Memory B cell (primary cell): Measurements from ENCODE around the gene SLC12A6.
"Not testable (repeated sequence)": the region's sequence is repeated elsewhere in the genome, so short reads cannot be mapped to it uniquely, and the experiment has no call there.

Experiments
- ATAC-seq: fragments of 150-1000 bp; cut with Tn5 transposase; 2 replicates; pipeline ENCODE4 v1.10.0; 2021; ENCODE audit warnings: low read depth, mild to moderate bottlenecking, moderate library complexity
- DNase-seq, 2 donors: peaks; one replicate each; pipeline ENCODE4 v3.0.0; 2022; ENCODE audit warnings: low spot score in 2 of 2
- H3K27ac Mint-ChIP-seq: one replicate; pipeline ENCODE4 v1.8.0; 2022; ENCODE audit warnings: mild to moderate bottlenecking, moderate library complexity, mixed read lengths
- H3K27me3 Mint-ChIP-seq: one replicate; pipeline ENCODE4 v1.8.0; 2022; ENCODE audit warnings: mixed read lengths
- H3K36me3 Mint-ChIP-seq: one replicate; pipeline ENCODE4 v1.8.0; 2022; ENCODE audit warnings: mild to moderate bottlenecking, mixed read lengths
- H3K4me1 Mint-ChIP-seq: one replicate; pipeline ENCODE4 v1.8.0; 2022; ENCODE audit warnings: mixed read lengths
- H3K4me3 Mint-ChIP-seq: one replicate; pipeline ENCODE4 v1.8.0; 2022; ENCODE audit warnings: mild to moderate bottlenecking, moderate library complexity, mixed read lengths
- H3K9me3 Mint-ChIP-seq: one replicate; pipeline ENCODE4 v1.8.0; 2022; ENCODE audit warnings: mixed read lengths

The SLC12A6 gene

GRCh38 chr15:34337557-34338306, at the start of gene SLC12A6:
SLC12A6 (minus strand) TSS chr15:34337781; CDS start chr15:34336680, 1,101 bp downstream.
- peak within 1 kb of the TSS; percentile 98 for H3K27ac Mint-ChIP-seq
- peaks cover 9% of the 10 kb centered on the region for H3K36me3 Mint-ChIP-seq
- H3K9me3 Mint-ChIP-seq = no peaks in the 10 kb centered on the region
- ATAC-seq (peak; percentile 87), DNase-seq (peak; percentile 90 to 97)
- H3K27me3 Mint-ChIP-seq = no peaks in the 10 kb centered on the region
- peak within 1 kb of the TSS; percentile 99 for H3K4me3 Mint-ChIP-seq
- H3K4me1 Mint-ChIP-seq = peaks cover 27% of the 10 kb centered on the region

GRCh38 chr15:34381829-34382521, 44.4 kb upstream of the SLC12A6 start:
- not testable (repeated sequence) for DNase-seq

GRCh38 chr15:34380491-34380890, 42.9 kb upstream of the SLC12A6 start:
- not testable (repeated sequence) for H3K4me3 Mint-ChIP-seq, H3K27ac Mint-ChIP-seq, ATAC-seq, DNase-seq, H3K9me3 Mint-ChIP-seq, H3K4me1 Mint-ChIP-seq, H3K36me3 Mint-ChIP-seq, H3K27me3 Mint-ChIP-seq

More at GRCh38 chr15:34381829-34382521, 44.4 kb upstream of the SLC12A6 start:
- not testable (repeated sequence) for H3K4me3 Mint-ChIP-seq, H3K4me1 Mint-ChIP-seq, H3K27ac Mint-ChIP-seq, H3K9me3 Mint-ChIP-seq, ATAC-seq, H3K27me3 Mint-ChIP-seq, H3K36me3 Mint-ChIP-seq

- no peaks in the 10 kb centered on the region for H3K4me1 Mint-ChIP-seq
- no peak for ATAC-seq
Observed at GRCh38 chr15:34376856-34377255, 39.3 kb upstream of the SLC12A6 start.

GRCh38 chr15:34375541-34375940, 38.0 kb upstream of the SLC12A6 start:
- H3K36me3 Mint-ChIP-seq, H3K27me3 Mint-ChIP-seq, DNase-seq, H3K9me3 Mint-ChIP-seq, H3K4me3 Mint-ChIP-seq, H3K4me1 Mint-ChIP-seq, H3K27ac Mint-ChIP-seq, ATAC-seq: not testable (repeated sequence)

More at GRCh38 chr15:34376856-34377255, 39.3 kb upstream of the SLC12A6 start:
- Mint-ChIP-seq H3K27me3 (no peaks in the 10 kb centered on the region), H3K4me3 (no peak overlapping the region), H3K27ac (no peak overlapping the region), H3K9me3 (no peaks in the 10 kb centered on the region), H3K36me3 (no peaks in the 10 kb centered on the region)
- no peak for DNase-seq

GRCh38 chr15:34374816-34375215, 37.2 kb upstream of the SLC12A6 start:
- Mint-ChIP-seq H3K4me3 (no peak overlapping the region), H3K27me3 (no peaks in the 10 kb centered on the region), H3K27ac (no peak overlapping the region), H3K36me3 (peaks cover 4% of the 10 kb centered on the region), H3K9me3 (peaks cover 1% of the 10 kb centered on the region), H3K4me1 (peaks cover under 1% of the 10 kb centered on the region)
- ATAC-seq = no peak
- no peak for DNase-seq

- Mint-ChIP-seq H3K27ac (no peak overlapping the region), H3K4me1 (peaks cover 5% of the 10 kb centered on the region), H3K36me3 (peaks cover 4% of the 10 kb centered on the region), H3K9me3 (peaks cover 1% of the 10 kb centered on the region), H3K4me3 (no peak overlapping the region), H3K27me3 (no peaks in the 10 kb centered on the region)
- DNase-seq (no peak), ATAC-seq (no peak)
Observed at GRCh38 chr15:34373951-34374350, 36.4 kb upstream of the SLC12A6 start.

GRCh38 chr15:34370643-34371042, 33.1 kb upstream of the SLC12A6 start:
- no peak overlapping the region for H3K27ac Mint-ChIP-seq
- no peaks in the 10 kb centered on the region for H3K27me3 Mint-ChIP-seq
- peaks cover 4% of the 10 kb centered on the region for H3K36me3 Mint-ChIP-seq
- peaks cover 1% of the 10 kb centered on the region for H3K9me3 Mint-ChIP-seq
- ATAC-seq = no peak
- no peak overlapping the region for H3K4me3 Mint-ChIP-seq
- DNase-seq = no peak
- H3K4me1 Mint-ChIP-seq = peaks cover 24% of the 10 kb centered on the region

- H3K36me3 Mint-ChIP-seq = peaks cover 4% of the 10 kb centered on the region
- peak overlapping the region; percentile 53 for H3K27ac Mint-ChIP-seq
- H3K4me1 Mint-ChIP-seq = peaks cover 27% of the 10 kb centered on the region
- no peaks in the 10 kb centered on the region for H3K27me3 Mint-ChIP-seq
- ATAC-seq (no peak), DNase-seq (no peak)
- peaks cover 1% of the 10 kb centered on the region for H3K9me3 Mint-ChIP-seq
- H3K4me3 Mint-ChIP-seq = no peak overlapping the region
Observed at GRCh38 chr15:34370129-34370528, 32.5 kb upstream of the SLC12A6 start.

- ATAC-seq (peak; percentile 83), DNase-seq (peak; percentile 84 to 87)
- H3K4me1 Mint-ChIP-seq = peaks cover 36% of the 10 kb centered on the region
- H3K9me3 Mint-ChIP-seq = peaks cover 1% of the 10 kb centered on the region
- H3K27ac Mint-ChIP-seq = peak within 1 kb of the TSS; percentile 84
- H3K27me3 Mint-ChIP-seq = no peaks in the 10 kb centered on the region
- H3K4me3 Mint-ChIP-seq = peak within 1 kb of the TSS; percentile 96
- H3K36me3 Mint-ChIP-seq = peaks cover 9% of the 10 kb centered on the region
Observed at GRCh38 chr15:34367101-34368081, 29.8 kb upstream of the SLC12A6 start, which contains the start of gene LPCAT4. LPCAT4 (minus strand) TSS chr15:34367196; CDS start chr15:34367100, 96 bp downstream.

- Mint-ChIP-seq H3K9me3 (peaks cover under 1% of the 10 kb centered on the region), H3K4me1 (peaks cover 36% of the 10 kb centered on the region), H3K27ac (peak overlapping the region; percentile 84), H3K27me3 (no peaks in the 10 kb centered on the region), H3K4me3 (peak overlapping the region; percentile 96), H3K36me3 (peaks cover 8% of the 10 kb centered on the region)
- ATAC-seq (no peak), DNase-seq (no peak)
Observed at GRCh38 chr15:34366271-34367065, 28.9 kb upstream of the SLC12A6 start.

GRCh38 chr15:34365836-34366235, 28.3 kb upstream of the SLC12A6 start:
- H3K4me3 Mint-ChIP-seq = peak overlapping the region; percentile 96
- H3K27me3 Mint-ChIP-seq = no peaks in the 10 kb centered on the region
- peak overlapping the region; percentile 84 for H3K27ac Mint-ChIP-seq
- H3K36me3 Mint-ChIP-seq = peaks cover 11% of the 10 kb centered on the region
- peaks cover 36% of the 10 kb centered on the region for H3K4me1 Mint-ChIP-seq
- H3K9me3 Mint-ChIP-seq = no peaks in the 10 kb centered on the region
- ATAC-seq = no peak
- DNase-seq = no peak
